Cardiac muscle cell (in vitro differentiated cells and primary cell): Measurements from ENCODE around the gene PTGS1. TPM values are rescaled to one million over a fixed set of nuclear protein-coding genes. Genes with fewer than 3 reads are reported as not detected.

ENCODE experiments used
- DNase-seq, 2 donors: peaks; one replicate each; pipeline versions ENCODE4 v3.0.0 to v3.0.0-alpha.2; 2010 to 2017; ENCODE audit warnings: low read depth in 1 of 2, low spot score in 1 of 2
- H3K27ac ChIP-seq: fragments of 200-600 bp; sonication (generic); 2 replicates; pipeline ENCODE4 v1.5.1; 2016
- H3K27me3 ChIP-seq: fragments of 200-600 bp; sonication (generic); 2 replicates; pipeline ENCODE4 v1.6.0; 2016; ENCODE audit warnings: control low read depth
- H3K36me3 ChIP-seq: fragments of 200-600 bp; sonication (generic); 2 replicates; pipeline ENCODE4 v1.5.1; 2016; ENCODE audit warnings: control low read depth
- H3K4me1 ChIP-seq: fragments of 200-600 bp; sonication (generic); 2 replicates; pipeline ENCODE4 v1.8.1; 2017; ENCODE audit warnings: low read depth, mild to moderate bottlenecking, mixed run types
- H3K4me3 ChIP-seq: fragments of 200-600 bp; sonication (generic); 2 replicates; pipeline ENCODE4 v1.5.1; 2016; ENCODE audit warnings: mild to moderate bottlenecking
- H3K9me3 ChIP-seq: fragments of 200-600 bp; sonication (generic); 2 replicates; pipeline ENCODE4 v1.5.1; 2017; ENCODE audit warnings: low read depth, mild to moderate bottlenecking, control low read depth
- polyA plus RNA-seq: library from polyadenylated mRNA; unstranded; fragments of >200 nt; fragmentation: Nextera tagmentation; extraction: Ambion mirVana; gene quantifications from 2 replicates; pipeline ENCODE4 v1.2.1, GENCODE V29; 2016
- total RNA-seq: library from RNA; depleted of rRNA; stranded (reverse); fragments of >200 nt; gene quantifications from 2 replicates; pipeline ENCODE4 v1.2.3, GENCODE V29; 2016
- TF ChIP-seq, protein P1 (sequence below): IDR thresholded peaks from 2 replicates; pipeline ENCODE4 v1.5.1; 2012; ENCODE audit warnings: low read depth, mild to moderate bottlenecking, low read length

The PTGS1 gene
- total and polyA plus RNA-seq, 2 experiments from 2014 or later: 1.2 TPM; not detected in 1

DNA sequence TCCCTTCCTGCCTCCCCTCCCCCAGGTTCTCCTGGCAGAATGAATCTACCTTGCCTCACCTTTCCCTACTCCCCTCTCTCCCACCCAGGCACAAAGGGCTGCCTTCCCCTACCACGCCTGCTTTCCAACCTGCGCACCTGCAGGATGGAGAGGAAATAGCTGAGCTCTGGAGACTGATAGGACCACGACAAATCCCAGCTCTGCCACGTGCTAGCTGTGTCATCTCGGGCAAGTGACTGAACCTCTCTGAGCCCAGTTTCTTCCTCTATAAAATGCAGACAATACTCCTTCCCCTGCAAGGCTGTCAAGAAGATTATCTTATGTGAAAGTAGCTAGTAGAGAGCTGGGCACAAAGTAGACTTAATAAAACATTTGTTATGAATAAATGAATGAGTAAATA, 31.2 kb upstream of the PTGS1 start:
- Histone ChIP-seq H3K4me3 (no peak overlapping the region), H3K36me3 (no peaks in the 10 kb centered on the region), H3K9me3 (no peaks in the 10 kb centered on the region), H3K27me3 (no peaks in the 10 kb centered on the region), H3K27ac (no peak overlapping the region), H3K4me1 (no peaks in the 10 kb centered on the region)
- DNase-seq: no peak
- TF ChIP-seq, protein P1, sequence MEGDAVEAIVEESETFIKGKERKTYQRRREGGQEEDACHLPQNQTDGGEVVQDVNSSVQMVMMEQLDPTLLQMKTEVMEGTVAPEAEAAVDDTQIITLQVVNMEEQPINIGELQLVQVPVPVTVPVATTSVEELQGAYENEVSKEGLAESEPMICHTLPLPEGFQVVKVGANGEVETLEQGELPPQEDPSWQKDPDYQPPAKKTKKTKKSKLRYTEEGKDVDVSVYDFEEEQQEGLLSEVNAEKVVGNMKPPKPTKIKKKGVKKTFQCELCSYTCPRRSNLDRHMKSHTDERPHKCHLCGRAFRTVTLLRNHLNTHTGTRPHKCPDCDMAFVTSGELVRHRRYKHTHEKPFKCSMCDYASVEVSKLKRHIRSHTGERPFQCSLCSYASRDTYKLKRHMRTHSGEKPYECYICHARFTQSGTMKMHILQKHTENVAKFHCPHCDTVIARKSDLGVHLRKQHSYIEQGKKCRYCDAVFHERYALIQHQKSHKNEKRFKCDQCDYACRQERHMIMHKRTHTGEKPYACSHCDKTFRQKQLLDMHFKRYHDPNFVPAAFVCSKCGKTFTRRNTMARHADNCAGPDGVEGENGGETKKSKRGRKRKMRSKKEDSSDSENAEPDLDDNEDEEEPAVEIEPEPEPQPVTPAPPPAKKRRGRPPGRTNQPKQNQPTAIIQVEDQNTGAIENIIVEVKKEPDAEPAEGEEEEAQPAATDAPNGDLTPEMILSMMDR: no peak

DNA sequence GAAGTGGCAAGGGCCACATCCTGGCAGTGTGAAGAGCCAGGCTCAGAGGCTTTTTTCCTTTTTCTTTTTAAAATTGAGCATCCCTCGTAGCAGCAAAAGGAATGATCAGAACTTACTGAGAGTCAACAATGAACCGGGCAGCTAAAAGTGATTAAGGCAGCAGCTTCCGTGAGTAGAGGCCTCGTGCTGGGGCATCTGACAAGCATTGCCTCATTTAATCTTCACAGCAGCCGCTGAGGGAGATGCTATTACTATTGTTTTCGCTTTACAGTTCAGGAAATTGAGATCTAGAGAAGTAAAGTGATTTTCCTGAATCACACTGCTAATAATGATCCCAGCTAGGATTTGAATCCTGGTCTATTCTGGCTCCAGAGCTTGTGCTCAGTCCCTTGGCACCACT, 30.7 kb upstream of the PTGS1 start:
- H3K36me3 ChIP-seq: no peaks in the 10 kb centered on the region
- no peaks in the 10 kb centered on the region for H3K27me3 ChIP-seq
- H3K27ac ChIP-seq: no peak overlapping the region
- H3K4me1 ChIP-seq: no peaks in the 10 kb centered on the region
- no peak overlapping the region for H3K4me3 ChIP-seq
- TF ChIP-seq, protein P1: no peak
- no peaks in the 10 kb centered on the region for H3K9me3 ChIP-seq
- no peak for DNase-seq

DNA sequence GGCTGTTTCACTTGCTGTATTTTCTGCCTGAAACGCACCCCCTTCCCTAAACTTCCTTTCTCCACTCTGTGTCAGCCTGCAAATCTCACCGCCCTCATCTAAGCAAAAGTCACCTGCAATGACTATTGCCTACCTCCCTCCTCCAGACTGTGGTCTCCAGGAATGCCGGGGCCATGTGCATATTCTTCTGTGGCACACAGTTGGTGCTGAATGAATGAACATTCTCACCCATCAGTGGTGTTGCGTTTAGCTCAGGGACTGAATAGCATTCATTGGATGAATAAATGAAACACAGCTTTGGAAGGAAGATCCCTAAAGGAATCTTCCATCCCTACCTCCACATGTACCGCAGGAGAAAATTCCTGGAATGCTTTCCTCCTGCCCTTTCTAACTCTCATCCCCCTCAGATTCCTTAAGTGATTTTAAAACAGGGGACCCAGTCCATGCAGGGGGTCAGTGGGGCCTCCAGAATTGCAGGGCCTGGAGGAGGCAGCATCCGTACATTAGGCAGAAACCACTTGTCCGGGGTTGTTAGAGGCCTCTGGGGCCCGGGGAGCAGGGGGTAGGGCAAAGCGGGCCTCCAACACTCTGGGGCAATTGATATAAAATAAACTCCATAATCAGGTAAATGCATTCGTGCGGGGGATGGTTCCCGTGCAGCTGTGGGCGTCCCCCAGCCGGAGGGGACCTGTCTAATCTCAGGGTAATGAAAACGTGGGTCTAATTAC, 28.3 kb upstream of the PTGS1 start:
- H3K9me3 ChIP-seq: no peaks in the 10 kb centered on the region
- TF ChIP-seq, protein P1: no peak
- no peak overlapping the region for H3K4me3 ChIP-seq
- no peaks in the 10 kb centered on the region for H3K36me3 ChIP-seq
- no peaks in the 10 kb centered on the region for H3K4me1 ChIP-seq
- DNase-seq: no peak
- H3K27me3 ChIP-seq: peaks cover 5% of the 10 kb centered on the region
- H3K27ac ChIP-seq: no peak overlapping the region

DNA sequence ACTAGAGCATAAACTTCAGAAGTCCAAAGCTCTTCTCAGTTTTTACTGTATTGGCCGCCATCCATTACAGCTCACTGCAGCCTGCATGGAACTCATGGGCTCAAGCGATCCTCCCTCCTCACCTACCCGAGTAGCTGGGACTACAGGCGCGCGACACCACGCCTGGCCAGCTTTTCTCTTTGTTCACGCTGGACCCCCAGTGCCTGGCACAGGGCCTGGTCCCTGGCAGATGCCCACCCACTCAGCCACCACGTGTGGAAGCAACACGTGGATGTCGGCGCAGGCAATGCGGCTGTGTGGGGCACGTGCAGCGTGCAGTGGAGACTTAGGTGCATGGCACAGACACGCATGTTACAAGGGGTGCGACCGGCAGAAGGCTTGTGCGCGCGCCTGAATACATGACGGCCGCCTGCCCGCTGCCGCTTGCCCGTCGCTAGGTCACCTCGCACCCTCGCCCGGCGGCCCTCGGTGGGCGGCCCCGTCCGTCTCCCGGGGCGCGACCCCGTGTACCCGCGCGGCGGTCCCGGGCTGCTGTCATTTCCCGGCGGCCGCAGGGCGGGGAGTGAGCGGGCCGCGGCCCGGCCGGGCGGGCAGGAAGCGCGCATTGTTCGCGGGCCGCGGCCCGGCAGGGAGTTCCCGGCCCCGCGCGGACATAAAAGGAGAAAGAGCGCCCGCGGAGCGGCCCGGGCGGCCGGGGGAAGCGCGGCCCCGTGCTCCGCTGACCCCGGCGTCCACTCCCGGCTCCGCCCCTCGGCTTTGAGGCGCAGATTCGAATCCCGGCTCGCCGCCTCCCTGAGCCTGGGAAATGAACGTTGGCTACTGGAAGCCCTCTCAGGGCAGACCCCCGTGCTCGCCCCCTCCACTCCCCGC, 24.1 kb upstream of the PTGS1 start:
- TF ChIP-seq, protein P1: no peak
- H3K4me3 ChIP-seq: peak overlapping the region; percentile 30
- peaks cover 13% of the 10 kb centered on the region for H3K27me3 ChIP-seq
- H3K4me1 ChIP-seq: no peaks in the 10 kb centered on the region
- H3K27ac ChIP-seq: no peak overlapping the region
- no peaks in the 10 kb centered on the region for H3K9me3 ChIP-seq
- no peaks in the 10 kb centered on the region for H3K36me3 ChIP-seq
- peak; percentile 53 to 66 for DNase-seq

DNA sequence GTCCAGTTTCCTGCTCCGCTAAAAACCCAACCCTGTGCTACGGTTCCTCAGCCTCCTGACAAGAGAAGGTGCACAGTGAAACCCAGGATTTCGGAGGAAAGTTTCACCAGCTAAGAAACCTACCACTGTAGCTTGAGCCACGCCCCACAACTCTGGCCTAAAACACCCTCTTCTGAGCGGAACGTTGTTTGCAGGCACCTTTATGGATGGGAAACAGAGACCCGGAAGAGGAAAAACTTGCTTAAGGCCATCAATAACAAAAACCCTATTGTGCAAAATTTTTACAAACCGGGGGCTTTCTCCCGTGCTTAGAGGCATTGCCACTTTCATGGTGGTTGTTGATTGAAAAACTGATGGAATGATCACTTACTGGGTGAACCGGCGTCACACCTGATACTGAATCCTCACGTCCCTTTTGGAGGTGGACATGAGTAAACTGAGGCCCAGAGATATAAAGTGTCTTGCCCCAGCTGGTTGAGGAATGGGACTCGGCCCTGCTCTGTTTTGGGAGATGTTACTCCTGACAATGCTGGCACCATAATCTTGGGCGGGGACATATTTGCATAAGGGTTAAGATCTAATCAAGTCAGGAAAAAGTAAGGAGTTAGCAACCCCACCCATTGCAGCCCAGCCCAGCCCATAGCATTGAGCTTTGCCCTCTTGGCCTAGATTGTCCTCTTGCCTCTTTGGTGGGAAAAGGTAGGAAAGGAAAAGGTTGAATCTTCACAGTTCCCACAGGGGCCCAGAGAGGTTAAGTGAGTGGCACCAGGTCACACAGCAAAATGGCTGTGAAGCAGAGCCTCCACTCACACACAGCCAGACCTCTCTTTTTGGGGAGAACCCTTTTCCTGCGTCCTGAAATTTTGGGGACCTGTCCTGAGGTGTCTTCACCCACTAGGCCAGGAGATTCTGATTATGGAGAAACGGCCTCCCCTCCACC, 23.2 kb upstream of the PTGS1 start:
- Histone ChIP-seq H3K4me1 (no peaks in the 10 kb centered on the region), H3K27me3 (peaks cover 13% of the 10 kb centered on the region), H3K9me3 (no peaks in the 10 kb centered on the region), H3K4me3 (peak overlapping the region; percentile 30), H3K36me3 (no peaks in the 10 kb centered on the region), H3K27ac (no peak overlapping the region)
- DNase-seq: peak in 1 of 2 donors; percentile 60
- TF ChIP-seq, protein P1: no peak
